ENCODE results near the gene OR8K1.

Gene OR8K1

DNA sequence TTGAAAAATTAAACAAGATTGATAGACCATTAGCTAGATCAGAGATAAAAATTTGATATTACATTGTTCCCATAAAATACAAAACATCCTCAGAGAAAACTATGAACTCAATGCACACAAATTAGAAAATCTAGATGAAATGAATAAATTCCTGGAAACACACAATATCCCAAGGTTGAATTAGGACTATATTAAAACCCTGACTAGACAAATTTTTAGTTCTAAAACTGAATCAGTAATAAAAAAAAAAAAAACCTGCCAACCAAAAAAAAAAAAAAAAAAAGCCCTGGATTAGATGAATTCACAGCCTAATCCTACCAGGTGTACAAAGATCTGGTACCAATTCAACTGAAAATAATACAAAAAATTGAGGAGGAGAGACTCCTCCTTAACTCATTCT lies 5.5 kb upstream of the OR8K1 start:
- in situ Hi-C loops (cut with HindIII; ENCODE audit: low sequenced_read_pairs) = no loop called here
- H3K4me3 ChIP-seq (ENCODE audit: low read depth, low read length) = no peak overlapping the region
- no peak for DNase-seq (ENCODE audit: low read depth, low spot score)
- TF ChIP-seq CTCF (IDR thresholded peaks at IDR 0.05; ENCODE audit: low read depth, low read length) = no peak

DNA sequence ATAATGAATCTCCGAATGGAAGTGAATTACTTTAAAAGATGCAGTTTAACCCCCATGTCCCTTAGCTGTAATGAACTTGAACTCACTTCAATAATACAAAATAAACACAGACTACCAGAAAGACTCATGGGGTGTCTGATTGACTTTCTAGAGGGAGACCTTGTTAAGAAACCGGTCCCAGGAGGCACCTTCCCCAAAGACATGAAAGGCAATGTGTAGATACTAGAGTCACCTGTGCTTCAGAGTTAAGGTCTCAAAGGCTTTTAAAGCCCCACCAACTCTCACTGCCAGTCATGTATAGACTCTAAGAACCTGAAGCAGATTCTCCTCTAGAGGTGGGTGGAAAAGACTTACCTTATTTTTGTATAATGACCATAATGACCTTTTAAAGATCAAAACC lies 8.2 kb downstream of the OR8K1 start, which contains the start of gene OR8J1:
Gene OR8J1 (plus strand): TSS at position 301 of the 400 bp plus-strand sequence. CDS start 5,956 bp downstream, outside the sequence.
- in situ Hi-C loops (cut with HindIII; ENCODE audit: low sequenced_read_pairs) = no loop called here
- TF ChIP-seq CTCF (IDR thresholded peaks at IDR 0.05; ENCODE audit: low read depth, low read length) = no peak

GRCh38 chr11:56375324-56375723 lies 29.5 kb downstream of the OR8K1 start, which contains the start of gene OR8U1:
TSS of gene OR8U1 (plus strand) at chr11:56375624. CDS start at chr11:56375624, 0 bp downstream.
- no peak within 1 kb of the TSS for H3K4me3 ChIP-seq (ENCODE audit: low read depth, low read length)
- no peak for DNase-seq (ENCODE audit: low read depth, low spot score)
- no peak for TF ChIP-seq CTCF (IDR thresholded peaks at IDR 0.05; ENCODE audit: low read depth, low read length)
- in situ Hi-C loops (cut with HindIII; ENCODE audit: low sequenced_read_pairs) = no loop called here

More for the DNA sequence above, 8.2 kb downstream of the OR8K1 start, which contains the start of gene OR8J1:
- H3K4me3 ChIP-seq (ENCODE audit: low read depth, low read length) = no peak within 1 kb of the TSS
- no peak for DNase-seq (ENCODE audit: low read depth, low spot score)

DNA sequence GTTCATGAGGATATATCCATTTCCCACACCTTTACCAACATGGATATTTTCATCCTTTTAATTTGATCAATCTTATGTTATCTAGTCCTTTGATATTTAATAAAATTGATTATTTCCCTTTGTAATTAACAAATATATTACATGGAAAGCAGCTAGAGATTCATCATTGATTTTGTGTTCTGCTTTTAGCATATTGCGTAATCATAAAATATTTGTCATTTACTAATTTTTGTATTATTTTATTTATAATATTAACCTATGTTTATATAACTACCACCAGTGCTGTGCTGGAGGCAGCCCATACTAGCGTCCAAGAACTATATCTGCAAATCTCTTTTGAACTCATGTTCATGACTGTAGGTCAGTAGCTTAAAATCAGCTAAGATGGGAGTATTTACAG lies 34.3 kb downstream of the OR8K1 start:
- in situ Hi-C loops (cut with HindIII; ENCODE audit: low sequenced_read_pairs) = no loop called here
- no peak for DNase-seq (ENCODE audit: low read depth, low spot score)
- H3K4me3 ChIP-seq (ENCODE audit: low read depth, low read length) = no peak overlapping the region
- TF ChIP-seq CTCF (IDR thresholded peaks at IDR 0.05; ENCODE audit: low read depth, low read length) = no peak

GRCh38 chr11:56394381-56394780 lies 48.5 kb downstream of the OR8K1 start:
- no peak overlapping the region for H3K4me3 ChIP-seq (ENCODE audit: low read depth, low read length)
- no peak for TF ChIP-seq CTCF (IDR thresholded peaks at IDR 0.05; ENCODE audit: low read depth, low read length)
- in situ Hi-C loops (cut with HindIII; ENCODE audit: low sequenced_read_pairs) = no loop called here
- DNase-seq (ENCODE audit: low read depth, low spot score) = no peak

DNA sequence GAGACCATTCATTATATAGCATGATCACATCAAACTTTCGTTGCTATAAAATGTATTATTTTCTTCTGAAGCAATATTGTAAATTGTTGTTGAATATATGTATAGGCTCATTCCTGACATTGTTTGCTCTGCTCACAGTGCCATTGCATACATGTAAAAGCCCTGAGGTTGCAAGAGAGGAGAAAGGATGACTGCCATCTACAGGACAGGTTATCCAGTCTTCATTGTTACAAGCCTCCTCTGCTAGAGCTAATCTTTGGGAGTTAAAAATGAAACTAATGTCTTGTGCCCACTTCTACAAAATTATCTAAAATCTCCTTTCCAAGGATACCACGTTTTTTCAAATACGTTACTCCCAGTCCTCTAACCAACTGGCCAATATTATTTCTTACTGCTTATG lies 50.2 kb downstream of the OR8K1 start:
- H3K4me3 ChIP-seq (ENCODE audit: low read depth, low read length) = no peak overlapping the region
- in situ Hi-C loops (cut with HindIII; ENCODE audit: low sequenced_read_pairs) = no loop called here
- no peak for DNase-seq (ENCODE audit: low read depth, low spot score)
- no peak for TF ChIP-seq CTCF (IDR thresholded peaks at IDR 0.05; ENCODE audit: low read depth, low read length)

Measured in astrocyte of the spinal cord (primary cell).